GM18909 (cell line): ENCODE data around the gene DOCK4.

Experiments used
- ATAC-seq: cut with Tn5 transposase; IDR thresholded peaks from one replicate; pipeline ENCODE4 v1.9.1; 2021; ENCODE audit warnings: mild to moderate bottlenecking; ENCODE audit not compliant: unreplicated experiment, poor library complexity

DOCK4 gene

DNA sequence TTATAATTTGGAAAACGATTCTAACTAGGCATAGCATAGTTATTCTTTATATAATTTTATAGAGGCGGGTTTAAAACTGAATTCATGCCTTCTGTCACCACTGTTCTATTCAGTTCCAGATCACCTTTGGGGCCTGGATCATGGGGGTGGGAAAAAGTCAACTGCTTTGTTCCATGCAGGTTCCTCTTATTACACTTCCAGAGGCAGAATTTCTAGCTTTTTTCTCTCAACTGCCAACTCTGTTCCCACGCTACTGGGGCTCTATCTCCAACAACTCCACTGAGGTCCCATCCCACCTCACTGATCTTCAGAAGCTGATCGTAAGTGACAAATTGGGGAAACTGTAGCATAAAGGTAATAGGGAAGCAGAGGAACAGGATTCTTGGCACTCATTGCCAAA is 360.3 kb downstream of the DOCK4 start:
- ATAC-seq, result no peak

DNA sequence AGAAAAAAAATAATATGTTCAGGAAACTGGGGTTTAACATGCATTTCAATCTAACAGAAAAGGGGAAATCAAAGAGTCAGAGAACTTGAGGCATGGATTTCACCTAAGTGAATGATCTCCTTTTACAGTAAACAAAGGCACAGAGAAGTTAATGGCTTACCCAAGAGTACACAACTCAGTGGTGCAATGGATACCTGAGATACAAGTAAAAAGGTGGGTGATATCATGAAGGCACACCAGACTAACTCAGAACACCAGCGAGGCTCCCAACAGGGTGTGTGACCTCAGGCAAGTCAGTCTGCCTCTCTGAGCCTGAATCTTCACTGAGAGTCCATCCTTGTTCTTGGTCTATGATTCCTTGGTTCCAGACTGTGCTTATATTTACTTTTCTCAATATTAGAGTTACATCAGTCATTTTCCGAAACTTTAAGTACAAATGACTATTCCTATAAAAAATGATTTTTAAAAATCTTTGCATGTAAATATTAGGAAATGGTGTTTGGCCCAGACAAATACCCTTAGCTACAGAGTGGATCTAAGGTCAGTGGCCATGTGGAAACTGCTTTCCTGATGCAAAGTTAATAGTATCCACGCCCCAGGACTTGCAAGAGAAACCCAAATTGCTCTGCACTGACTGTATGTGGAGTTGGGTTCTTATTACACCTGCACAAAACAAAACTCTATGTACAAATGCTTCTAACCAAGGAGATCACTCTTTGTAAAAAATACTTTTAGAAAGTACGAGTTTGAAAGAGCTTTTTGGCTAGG is 361.1 kb downstream of the DOCK4 start:
- no peak for ATAC-seq

DNA sequence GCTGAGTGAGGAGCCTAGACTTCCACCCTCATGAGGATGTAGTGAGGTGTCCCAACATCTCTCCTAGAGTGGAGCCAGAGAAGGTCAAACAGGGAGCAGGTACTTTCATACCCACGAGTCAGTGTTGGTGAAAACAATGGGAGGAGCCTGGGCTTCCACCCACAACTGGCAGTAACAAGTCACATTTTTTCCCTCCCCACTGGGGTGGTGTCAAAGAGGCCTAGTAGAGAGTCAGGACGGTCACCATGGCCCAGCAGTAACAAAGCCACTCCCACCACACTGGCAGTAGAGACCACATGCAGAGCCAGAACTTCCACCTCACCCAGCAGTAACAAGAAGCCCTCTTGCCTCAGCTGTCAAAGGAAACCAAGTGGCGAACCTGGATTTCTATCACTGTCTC is 363.7 kb downstream of the DOCK4 start:
- no peak for ATAC-seq

DNA sequence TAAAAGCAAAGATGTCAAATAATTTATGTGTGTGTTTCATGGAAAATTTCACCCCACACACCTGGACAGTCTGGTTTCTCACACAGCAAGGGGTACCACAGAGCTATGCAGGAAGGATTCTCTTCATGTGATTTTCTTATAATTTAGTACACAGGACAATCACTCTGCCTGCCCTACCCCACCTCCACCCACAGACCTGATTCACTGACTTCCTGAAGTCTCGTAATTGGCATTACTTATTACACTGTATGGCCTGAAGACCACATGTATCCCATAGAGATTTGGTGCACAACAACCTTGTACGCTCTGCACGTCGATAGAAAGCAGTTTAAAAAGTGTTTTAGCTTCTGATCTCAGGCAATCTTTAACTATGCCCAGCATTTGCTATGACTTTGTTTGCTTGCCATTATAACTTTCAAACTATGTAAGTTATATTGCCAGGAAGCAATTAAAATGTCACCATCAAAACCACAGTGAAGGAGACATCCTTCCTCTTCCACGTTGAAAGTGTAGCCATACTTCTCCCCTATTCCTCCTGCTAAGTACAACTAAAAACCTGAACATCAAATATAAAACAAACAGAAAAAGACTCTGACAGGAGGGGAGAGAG is 364.5 kb downstream of the DOCK4 start:
- no peak for ATAC-seq

DNA sequence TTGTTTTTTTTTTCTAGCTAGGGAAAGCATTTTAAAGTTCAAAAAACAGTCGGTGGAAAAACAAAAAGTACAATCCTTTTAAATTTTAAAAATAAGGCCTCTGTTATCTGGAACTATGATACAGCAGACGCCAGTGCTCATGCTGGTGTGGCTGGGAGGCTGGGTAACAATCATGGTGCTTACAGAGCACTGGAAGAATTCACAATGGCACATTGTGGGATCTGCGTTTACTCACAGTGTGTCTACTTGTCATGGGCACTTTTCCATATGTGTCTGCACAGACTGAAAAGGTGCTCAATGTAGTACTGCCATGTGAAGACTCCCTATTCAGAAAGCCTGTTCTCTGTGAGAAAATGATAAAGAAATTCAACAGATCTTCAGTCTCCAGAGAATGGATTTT is 365.7 kb downstream of the DOCK4 start:
- no peak for ATAC-seq

DNA sequence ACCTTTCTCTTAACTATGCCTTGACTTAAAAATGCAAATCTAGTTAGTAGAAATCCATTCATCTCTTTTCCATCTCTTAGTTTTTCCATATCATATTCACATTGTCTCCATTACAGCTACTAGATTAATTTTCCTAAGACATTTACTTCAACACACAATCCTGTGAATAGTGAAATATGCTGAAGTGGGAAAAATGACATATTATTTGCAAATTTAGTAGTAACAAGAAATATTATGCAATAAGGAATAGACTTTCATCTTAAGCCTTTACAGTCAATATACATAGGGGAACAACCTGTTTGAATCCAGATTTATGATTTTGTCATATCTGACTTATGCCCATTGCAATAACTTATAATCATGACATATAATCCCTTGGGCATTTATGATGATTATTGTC is 366.9 kb downstream of the DOCK4 start:
- no peak for ATAC-seq

DNA sequence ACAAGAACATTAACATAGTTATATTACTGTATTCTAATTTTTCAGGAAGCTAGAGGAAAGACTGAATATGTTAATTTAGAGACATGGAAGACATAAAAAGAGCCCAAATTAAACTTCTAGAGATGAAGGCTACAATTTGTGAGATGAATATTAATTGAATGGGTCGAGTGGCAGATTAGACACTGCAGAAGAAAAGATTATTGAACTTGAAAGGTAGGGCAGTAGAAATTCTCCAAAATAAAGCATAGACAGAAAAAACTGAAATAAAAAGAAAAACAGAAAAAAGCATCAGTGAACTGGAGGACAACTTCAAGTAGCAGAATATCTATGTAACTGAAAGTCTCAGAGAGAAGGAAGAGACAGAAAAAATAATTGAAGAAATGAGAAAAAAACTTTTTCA is 369.6 kb downstream of the DOCK4 start:
- no peak for ATAC-seq

DNA sequence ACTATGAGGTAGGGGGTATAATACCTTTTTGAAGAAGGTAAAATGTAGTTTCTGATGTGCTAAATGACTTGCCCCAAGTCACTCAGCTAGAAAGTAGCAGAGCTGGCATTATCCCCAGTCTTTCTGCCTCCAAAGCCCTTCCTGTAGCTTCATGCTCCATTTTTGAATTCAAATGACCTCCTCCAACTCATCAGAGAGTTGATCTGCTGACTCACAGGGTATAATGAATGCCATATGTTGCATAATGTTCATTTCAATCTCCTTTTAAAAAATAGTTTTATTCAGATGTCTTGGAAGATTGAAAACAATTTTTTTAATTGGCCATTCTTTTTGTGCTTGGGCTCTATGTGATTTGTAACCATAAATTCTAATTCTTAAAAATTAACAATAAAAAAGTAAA is 371.1 kb downstream of the DOCK4 start:
- ATAC-seq, result no peak

DNA sequence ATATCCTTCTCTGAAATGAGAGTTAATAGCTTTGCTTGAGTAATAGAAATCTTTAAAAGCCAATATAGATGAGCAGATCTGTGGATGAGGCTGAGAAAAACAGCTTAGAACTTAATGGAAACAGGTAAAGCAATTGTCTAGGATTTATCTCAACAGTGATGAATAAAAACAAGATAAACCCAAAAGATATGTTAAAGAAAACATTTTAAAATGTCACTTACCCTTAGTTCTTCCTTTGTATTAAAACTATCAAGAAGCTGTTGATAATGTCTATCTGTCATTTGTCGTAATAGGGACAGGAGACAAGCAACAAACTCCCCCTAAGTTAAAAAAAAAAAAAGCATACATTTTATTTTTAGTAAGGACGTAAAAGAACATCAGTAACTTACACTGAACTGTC is 371.8 kb downstream of the DOCK4 start:
- ATAC-seq, result no peak

DNA sequence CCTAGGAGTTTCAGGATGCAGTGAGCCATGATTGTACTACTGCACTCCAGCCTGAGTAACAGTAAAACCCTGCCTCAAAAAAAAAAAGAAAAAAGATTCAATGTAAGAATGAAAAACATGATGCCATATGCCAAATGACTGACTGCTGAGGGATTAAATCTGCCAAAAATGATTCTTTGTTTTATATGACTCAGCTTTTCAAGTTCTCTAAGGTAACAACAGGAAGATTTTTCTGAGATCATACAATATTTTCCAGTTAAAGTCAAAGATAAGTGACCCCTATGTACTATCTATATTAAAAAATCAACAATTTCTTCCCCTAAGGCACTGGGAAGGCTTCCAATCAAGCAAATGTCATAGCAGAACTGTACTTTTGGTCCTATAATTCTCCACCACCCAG is 372.7 kb downstream of the DOCK4 start:
- ATAC-seq, result no peak

DNA sequence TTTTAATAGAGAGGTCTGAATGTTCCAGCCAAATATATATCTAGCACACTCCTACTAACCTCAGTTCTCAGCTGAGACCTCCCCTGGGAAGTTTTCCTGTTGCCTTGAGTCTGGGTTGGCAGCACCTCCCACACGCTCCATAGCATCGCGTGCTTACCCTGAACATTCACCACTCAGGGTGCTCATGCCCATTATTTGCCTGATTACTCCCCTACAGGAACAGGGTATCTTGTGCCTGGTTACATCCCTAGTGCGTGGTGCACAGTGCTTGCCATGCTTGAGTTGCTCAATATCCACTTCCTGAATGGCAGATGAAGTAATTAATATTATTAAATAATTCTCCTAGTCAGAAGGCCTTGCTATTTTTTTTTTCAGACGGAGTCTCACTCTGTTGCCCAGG is 374.0 kb downstream of the DOCK4 start:
- no peak for ATAC-seq

DNA sequence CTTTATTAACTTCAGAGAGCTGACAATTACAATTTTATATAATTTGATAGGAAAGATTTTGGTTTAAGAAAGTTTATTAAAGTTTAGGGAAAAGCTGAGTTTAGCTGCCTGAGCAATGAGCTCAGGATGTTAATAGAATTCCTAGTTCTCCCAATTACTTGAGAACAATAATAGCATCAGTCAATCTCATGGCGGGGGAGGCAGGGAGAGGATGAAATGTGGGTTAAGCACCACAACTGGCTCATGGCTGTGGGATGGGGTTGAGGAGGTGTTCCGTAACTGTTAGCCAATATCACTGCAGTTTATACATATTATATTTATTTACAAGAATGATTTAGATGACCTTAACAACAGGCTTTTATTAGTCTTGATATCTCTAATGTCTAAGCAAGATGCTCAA is 377.0 kb downstream of the DOCK4 start:
- ATAC-seq, result no peak

DNA sequence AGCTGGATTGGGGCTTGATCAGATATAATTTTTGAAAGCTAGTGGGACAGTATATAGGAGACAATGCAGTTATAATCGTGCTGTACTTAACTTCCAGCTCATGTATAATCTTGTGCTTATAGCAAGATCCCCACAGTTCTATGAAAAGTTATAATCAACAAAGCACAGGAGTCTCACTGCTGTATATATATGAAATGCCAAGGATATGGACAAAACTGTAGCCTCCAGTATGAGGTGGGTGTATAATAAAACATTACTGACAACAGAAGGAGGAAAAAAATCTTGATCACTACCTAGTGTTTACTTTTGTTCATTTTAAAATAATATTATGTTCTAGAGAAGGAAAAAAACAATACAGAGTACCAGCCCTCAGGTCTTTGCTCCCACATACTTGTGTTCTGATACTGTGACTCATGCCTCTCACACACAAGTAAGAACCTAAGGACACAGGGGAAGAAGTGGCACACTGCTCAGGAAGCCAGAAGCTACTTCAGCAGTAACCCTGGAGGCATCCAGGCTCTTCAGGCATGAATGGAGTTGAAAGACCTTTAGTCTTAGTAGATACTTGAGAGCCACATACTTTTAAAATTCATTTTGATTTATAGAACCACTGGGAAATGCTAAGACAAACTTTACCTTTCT is 378.2 kb downstream of the DOCK4 start:
- ATAC-seq, result no peak

DNA sequence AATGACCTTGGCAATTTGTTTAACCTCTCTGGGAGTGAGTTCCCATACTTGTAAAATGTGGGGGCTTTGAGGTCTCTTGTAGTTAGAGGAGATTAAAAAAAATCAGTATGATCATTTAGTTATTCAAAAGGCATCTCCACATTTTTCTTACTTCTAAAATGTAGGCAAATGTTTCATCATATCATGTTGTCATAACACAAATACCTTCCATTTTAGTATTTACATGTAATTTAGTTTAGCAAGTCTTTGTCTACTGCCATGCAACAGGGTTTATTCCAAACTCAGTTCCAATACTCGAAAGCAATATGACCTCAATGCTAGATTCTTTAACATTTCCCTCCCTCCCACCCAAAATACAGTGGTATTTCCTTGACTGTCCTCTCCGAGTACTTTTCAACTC is 381.2 kb downstream of the DOCK4 start:
- no peak for ATAC-seq

DNA sequence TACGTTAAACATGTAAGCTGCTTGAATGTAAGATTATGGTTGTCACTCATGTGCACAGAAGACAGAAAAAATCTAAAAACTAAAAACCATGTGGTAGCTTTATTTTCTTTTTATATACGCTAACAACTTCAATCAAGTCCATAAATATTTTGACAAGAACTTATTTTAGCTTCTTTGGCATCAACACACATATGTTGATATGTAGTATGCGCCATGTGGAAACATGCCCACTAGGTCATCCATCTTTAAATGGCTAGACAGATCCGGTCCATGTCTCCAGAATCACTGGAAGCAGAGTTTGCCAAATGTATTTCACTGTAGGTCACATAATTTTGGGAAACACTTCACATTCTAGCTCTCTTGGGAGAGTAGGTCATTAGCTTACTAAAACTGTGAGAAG is 382.4 kb downstream of the DOCK4 start:
- ATAC-seq, result no peak

DNA sequence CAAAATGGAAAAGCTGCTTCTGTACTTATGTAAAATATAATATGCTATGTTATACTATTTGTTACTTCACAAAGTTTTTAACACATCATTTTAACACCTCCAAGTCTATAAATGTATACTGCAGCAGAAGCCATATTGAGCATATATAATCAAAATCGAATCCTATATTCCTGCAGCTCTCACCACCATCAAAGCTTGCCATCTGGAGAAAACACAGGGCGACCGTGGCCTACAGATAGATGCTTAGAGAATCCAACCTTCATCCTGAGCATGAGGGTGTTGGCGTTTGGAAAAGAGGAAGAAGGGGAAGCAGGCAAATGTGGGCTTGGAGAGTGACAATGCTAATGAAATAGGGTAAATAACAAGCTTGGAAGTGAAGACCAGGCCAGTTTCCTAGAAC is 385.2 kb downstream of the DOCK4 start:
- ATAC-seq, result no peak

DNA sequence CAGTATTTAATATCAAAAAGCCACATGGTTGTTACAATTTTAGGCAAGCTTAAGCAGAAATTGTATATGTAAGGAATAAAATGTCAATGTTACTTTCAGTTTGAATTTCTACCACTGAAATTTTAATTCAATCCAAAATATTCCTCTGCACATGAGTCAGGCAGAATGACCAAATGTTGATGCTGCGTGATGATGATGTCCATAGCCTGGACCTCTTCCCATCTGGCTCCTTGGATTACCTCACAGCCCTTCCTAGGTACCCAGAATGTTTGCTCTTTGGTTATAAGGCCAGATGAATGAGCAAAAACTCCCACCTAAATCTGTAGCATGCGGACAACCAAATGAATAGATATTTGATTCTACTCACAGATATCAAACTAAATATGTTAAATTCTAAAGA is 385.6 kb downstream of the DOCK4 start:
- ATAC-seq, result no peak

DNA sequence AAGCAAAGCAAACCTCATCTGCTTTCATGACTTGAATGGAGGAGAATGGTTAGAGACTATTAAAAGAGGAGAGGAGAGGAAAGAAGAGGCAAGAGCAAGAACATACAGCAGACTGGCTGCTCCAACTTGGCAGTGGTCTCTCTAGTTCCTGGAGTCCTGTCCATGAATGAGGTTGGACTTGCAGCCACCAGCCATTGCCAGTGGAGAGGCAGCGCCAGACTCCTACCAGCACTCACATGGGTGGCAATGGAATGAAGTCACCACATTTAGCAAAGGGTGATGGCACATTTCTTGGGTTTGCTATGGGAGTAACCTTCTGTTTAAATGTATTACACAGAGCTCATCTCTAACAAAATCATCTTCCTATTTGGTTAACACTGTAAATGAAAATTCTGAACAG is 386.1 kb downstream of the DOCK4 start:
- ATAC-seq, result no peak

DNA sequence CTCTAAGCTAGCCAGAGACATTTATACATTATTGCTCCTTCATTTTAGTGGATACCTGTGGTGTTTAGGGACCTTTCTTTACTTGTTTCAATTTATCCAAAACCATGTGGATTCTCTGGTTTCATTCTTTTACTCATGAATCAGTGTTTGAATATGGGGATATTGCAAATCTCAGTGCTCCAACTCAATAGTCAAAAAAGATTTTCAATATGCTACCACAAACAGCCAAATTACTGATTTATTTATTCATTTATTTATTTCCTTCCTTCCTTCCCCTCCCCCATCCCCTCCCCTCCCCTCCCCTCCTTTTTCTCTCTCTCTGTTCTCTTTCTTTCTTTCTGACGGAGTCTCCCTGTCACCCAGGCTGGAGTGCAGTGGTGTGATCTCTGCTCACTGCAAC is 390.8 kb downstream of the DOCK4 start:
- ATAC-seq, result no peak

DNA sequence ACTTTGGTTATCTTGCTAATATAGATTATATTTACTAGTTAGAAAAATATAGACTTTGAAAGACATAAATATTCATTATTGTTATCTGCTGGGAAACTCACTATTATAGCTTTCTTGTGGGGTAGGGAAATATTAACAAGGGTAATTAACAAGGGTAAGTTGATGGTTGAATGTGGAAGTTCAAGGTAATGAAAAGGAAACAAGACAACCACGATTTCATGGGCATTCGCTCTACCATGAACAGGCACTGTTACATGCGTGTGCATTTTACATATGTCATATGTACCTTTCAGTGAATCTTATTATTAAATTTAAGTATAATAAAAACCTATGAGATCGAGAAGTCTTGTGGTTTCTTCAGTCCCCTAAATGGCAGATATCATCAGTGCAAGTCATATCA is 392.9 kb downstream of the DOCK4 start:
- no peak for ATAC-seq

DNA sequence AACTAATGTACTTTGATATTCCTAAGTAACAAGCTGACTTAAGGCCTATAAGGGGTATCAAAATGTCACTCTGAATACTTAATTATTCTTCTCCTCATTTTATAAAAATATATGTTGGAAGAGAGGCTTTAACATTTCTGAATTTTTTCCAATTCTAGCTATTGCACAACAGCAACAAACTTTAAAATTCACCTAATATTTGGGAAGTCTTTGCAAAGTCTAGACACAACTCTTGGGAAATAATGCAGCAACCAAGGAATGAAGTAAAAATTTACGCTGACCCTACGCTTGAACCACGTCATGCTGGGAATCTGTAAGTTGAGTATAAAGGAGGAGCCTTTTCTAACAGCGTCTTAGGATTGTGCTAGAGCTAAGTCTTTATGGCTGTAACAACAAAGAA is 400.0 kb downstream of the DOCK4 start:
- no peak for ATAC-seq
